GM12878 (cell line): ENCODE results near the gene RACK1.

Source experiments
- CTCF ChIP-seq, 3 experiments: IDR thresholded peaks in 2 of 3; conservative IDR thresholded peaks in 1 of 3; 2 replicates each; pipeline ENCODE4 v1.5.1; 2011; ENCODE audit warnings: low read depth in 3 of 3, low read length in 3 of 3, mild to moderate bottlenecking in 3 of 3, control low read depth in 2 of 3, moderate library complexity in 2 of 3, inconsistent platforms in 1 of 3, mixed read lengths in 1 of 3; ENCODE audit not compliant: control insufficient read depth in 2 of 3, insufficient read depth in 1 of 3; ENCODE audit errors: extremely low read depth in 1 of 3
- JUNB ChIP-seq: IDR thresholded peaks from 2 replicates; pipeline ENCODE4 v1.6.1; 2016; ENCODE audit warnings: antibody characterized with exemption, mild to moderate bottlenecking
- MXI1 ChIP-seq: fragments of 150-350 bp; IDR thresholded peaks from 2 replicates; pipeline ENCODE4 v1.6.1; 2011; ENCODE audit warnings: low read depth, mild to moderate bottlenecking, inconsistent platforms, low read length, improper control_type of control experiment
- POLR2AphosphoS5 ChIP-seq: IDR thresholded peaks from 2 replicates; pipeline ENCODE4 v1.6.1; 2011; ENCODE audit warnings: mild to moderate bottlenecking, low read length, inconsistent platforms
- SIN3A ChIP-seq: IDR thresholded peaks from 2 replicates; pipeline ENCODE4 v1.6.1; 2012; ENCODE audit warnings: low read depth, low read length, improper control_type of control experiment
- SREBF1 ChIP-seq: IDR thresholded peaks from 2 replicates; pipeline ENCODE4 v1.6.1; 2012; ENCODE audit warnings: mild to moderate bottlenecking, low read length
- SRF ChIP-seq, 2 experiments: IDR thresholded peaks; 2 replicates each; pipeline ENCODE4 v1.6.1; 2011; ENCODE audit warnings: low read depth in 2 of 2, low read length in 2 of 2, mild to moderate bottlenecking in 1 of 2, moderate library complexity in 1 of 2
- YY1 ChIP-seq: IDR thresholded peaks from 2 replicates; pipeline ENCODE4 v1.6.1; 2011; ENCODE audit warnings: low read depth, mild to moderate bottlenecking, low read length
- ZNF384 ChIP-seq: IDR thresholded peaks from 2 replicates; pipeline ENCODE4 v1.6.1; 2012; ENCODE audit warnings: low read depth, mild to moderate bottlenecking, low read length, improper control_type of control experiment, borderline replicate concordance
- TF ChIP-seq, protein P1 (sequence below): IDR thresholded peaks from 2 replicates; pipeline ENCODE4 v1.6.1; 2011; ENCODE audit warnings: low read depth, mild to moderate bottlenecking, low read length, moderate library complexity, borderline replicate concordance; ENCODE audit errors: extremely low read depth
- TF ChIP-seq, protein P2 (sequence below): fragments of 450-650 bp; IDR thresholded peaks from 2 replicates; pipeline ENCODE4 v1.6.1; 2017; ENCODE audit warnings: mild to moderate bottlenecking, moderate library complexity
- TF ChIP-seq, protein P3 (sequence below): IDR thresholded peaks from 2 replicates; pipeline ENCODE4 v1.6.1; 2012; ENCODE audit warnings: low read length, inconsistent platforms
- TF ChIP-seq, protein P4 (sequence below): fragments of 450-650 bp; conservative IDR thresholded peaks from 2 replicates; pipeline ENCODE4 v1.6.1; 2017; ENCODE audit warnings: mild to moderate bottlenecking, moderate library complexity

DNA sequence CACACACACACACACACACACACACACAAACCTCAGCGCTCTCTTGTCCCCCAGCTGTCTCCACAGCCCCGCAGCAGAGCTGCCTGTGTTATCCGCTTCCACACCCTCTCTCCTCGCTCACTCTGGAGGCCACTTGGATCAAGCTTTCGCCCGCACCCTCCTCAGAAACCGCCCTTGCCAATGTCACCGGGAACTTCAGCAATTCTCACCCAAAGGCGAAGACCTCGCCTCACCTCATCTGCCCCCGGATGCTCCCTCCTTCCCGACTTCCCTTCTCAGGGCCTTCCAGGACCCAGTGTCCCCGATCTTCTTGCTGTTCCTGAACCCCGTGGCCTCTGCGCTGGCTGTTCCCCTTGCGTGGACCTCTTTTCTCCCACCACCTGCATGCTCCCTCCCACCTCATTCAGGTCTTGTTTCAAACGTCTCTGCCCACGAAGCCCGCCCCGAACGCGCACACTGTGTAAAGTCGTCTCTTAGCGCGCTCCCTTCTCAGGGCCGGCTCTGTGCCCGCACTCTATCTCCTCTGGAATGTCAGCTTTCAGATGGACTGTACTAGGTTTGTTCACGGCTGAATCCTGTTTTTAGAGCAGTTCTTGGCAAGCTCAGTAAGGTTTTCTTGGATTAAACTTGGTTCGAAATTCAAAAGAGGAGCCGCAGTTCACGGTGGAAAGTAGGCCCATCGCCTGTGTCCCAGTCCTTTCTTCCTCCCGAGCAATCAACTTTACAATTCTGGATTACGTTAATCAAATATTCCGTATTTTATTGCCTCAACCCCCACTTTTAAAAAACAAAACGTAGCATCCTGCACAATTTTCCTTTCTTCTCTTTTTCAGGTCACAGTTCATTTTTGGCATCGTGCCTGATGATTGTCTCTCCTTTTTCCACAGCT is 37.7 kb downstream of the RACK1 start:
- TF ChIP-seq CTCF (IDR thresholded peaks at IDR 0.05 in 2 of 3, conservative IDR thresholded peaks at IDR 0.05 in 1 of 3; ENCODE audit: control insufficient read depth in 2 of 3, extremely low read depth in 1 of 3, insufficient read depth in 1 of 3, low read depth in 3 of 3, low read length in 3 of 3) = no peak
- no peak for TF ChIP-seq ZNF384
- no peak for TF ChIP-seq JUNB
- TF ChIP-seq, protein P1, sequence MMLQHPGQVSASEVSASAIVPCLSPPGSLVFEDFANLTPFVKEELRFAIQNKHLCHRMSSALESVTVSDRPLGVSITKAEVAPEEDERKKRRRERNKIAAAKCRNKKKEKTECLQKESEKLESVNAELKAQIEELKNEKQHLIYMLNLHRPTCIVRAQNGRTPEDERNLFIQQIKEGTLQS = no peak
- no peak for TF ChIP-seq MXI1
- no peak for TF ChIP-seq SRF (IDR thresholded peaks at IDR 0.05; ENCODE audit: low read depth in 2 of 2, low read length in 2 of 2)
- no peak for TF ChIP-seq SIN3A
- no peak for TF ChIP-seq YY1
- TF ChIP-seq POLR2AphosphoS5 = no peak
- TF ChIP-seq, protein P2, sequence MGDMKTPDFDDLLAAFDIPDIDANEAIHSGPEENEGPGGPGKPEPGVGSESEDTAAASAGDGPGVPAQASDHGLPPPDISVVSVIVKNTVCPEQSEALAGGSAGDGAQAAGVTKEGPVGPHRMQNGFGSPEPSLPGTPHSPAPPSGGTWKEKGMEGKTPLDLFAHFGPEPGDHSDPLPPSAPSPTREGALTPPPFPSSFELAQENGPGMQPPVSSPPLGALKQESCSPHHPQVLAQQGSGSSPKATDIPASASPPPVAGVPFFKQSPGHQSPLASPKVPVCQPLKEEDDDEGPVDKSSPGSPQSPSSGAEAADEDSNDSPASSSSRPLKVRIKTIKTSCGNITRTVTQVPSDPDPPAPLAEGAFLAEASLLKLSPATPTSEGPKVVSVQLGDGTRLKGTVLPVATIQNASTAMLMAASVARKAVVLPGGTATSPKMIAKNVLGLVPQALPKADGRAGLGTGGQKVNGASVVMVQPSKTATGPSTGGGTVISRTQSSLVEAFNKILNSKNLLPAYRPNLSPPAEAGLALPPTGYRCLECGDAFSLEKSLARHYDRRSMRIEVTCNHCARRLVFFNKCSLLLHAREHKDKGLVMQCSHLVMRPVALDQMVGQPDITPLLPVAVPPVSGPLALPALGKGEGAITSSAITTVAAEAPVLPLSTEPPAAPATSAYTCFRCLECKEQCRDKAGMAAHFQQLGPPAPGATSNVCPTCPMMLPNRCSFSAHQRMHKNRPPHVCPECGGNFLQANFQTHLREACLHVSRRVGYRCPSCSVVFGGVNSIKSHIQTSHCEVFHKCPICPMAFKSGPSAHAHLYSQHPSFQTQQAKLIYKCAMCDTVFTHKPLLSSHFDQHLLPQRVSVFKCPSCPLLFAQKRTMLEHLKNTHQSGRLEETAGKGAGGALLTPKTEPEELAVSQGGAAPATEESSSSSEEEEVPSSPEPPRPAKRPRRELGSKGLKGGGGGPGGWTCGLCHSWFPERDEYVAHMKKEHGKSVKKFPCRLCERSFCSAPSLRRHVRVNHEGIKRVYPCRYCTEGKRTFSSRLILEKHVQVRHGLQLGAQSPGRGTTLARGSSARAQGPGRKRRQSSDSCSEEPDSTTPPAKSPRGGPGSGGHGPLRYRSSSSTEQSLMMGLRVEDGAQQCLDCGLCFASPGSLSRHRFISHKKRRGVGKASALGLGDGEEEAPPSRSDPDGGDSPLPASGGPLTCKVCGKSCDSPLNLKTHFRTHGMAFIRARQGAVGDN = no peak
- TF ChIP-seq, protein P3, sequence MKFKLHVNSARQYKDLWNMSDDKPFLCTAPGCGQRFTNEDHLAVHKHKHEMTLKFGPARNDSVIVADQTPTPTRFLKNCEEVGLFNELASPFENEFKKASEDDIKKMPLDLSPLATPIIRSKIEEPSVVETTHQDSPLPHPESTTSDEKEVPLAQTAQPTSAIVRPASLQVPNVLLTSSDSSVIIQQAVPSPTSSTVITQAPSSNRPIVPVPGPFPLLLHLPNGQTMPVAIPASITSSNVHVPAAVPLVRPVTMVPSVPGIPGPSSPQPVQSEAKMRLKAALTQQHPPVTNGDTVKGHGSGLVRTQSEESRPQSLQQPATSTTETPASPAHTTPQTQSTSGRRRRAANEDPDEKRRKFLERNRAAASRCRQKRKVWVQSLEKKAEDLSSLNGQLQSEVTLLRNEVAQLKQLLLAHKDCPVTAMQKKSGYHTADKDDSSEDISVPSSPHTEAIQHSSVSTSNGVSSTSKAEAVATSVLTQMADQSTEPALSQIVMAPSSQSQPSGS = no peak
- TF ChIP-seq, protein P4, sequence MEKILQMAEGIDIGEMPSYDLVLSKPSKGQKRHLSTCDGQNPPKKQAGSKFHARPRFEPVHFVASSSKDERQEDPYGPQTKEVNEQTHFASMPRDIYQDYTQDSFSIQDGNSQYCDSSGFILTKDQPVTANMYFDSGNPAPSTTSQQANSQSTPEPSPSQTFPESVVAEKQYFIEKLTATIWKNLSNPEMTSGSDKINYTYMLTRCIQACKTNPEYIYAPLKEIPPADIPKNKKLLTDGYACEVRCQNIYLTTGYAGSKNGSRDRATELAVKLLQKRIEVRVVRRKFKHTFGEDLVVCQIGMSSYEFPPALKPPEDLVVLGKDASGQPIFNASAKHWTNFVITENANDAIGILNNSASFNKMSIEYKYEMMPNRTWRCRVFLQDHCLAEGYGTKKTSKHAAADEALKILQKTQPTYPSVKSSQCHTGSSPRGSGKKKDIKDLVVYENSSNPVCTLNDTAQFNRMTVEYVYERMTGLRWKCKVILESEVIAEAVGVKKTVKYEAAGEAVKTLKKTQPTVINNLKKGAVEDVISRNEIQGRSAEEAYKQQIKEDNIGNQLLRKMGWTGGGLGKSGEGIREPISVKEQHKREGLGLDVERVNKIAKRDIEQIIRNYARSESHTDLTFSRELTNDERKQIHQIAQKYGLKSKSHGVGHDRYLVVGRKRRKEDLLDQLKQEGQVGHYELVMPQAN = no peak
- no peak for TF ChIP-seq SREBF1
